SK-N-SH treated with all-trans-retinoic acid at 6 μM for 48 hours (cell line): Measurements from ENCODE around the gene MCCC2.

Source experiments
- BACH2 ChIP-seq: fragments of 250-450 bp; sonication (Bioruptor Pico); IDR thresholded peaks from 2 replicates; pipeline ENCODE4 v1.9.0; 2021; ENCODE audit warnings: mild to moderate bottlenecking, borderline replicate concordance
- GLIS3 ChIP-seq: fragments of 250-450 bp; sonication (Bioruptor Pico); IDR thresholded peaks from 2 replicates; pipeline ENCODE4 v1.5.0; 2020; ENCODE audit warnings: mild to moderate bottlenecking, moderate library complexity
- PPARA ChIP-seq: fragments of 250-450 bp; sonication (Bioruptor Pico); IDR thresholded peaks from 2 replicates; pipeline ENCODE4 v1.5.0; 2020; ENCODE audit warnings: mild to moderate bottlenecking, borderline replicate concordance
- TOX ChIP-seq: fragments of 250-450 bp; sonication (Bioruptor Pico); IDR thresholded peaks from 2 replicates; pipeline ENCODE4 v1.8.0; 2021; ENCODE audit warnings: mild to moderate bottlenecking, moderate library complexity, borderline replicate concordance
- ZFP3 ChIP-seq: fragments of 250-450 bp; sonication (Bioruptor Pico); IDR thresholded peaks from 2 replicates; pipeline ENCODE4 v1.5.0; 2020; ENCODE audit warnings: mild to moderate bottlenecking, moderate library complexity
- ZFP30 ChIP-seq: fragments of 450-650 bp; formaldehyde crosslinking; IDR thresholded peaks from 2 replicates; pipeline ENCODE4 v1.5.0; 2022; ENCODE audit warnings: mild to moderate bottlenecking, moderate library complexity
- ZNF70 ChIP-seq: fragments of 450-650 bp; formaldehyde crosslinking; IDR thresholded peaks from 2 replicates; pipeline ENCODE4 v1.5.0; 2020; ENCODE audit warnings: mild to moderate bottlenecking, moderate library complexity
- ZNF8 ChIP-seq: fragments of 450-650 bp; formaldehyde crosslinking; IDR thresholded peaks from 2 replicates; pipeline ENCODE4 v1.5.0; 2020; ENCODE audit warnings: mild to moderate bottlenecking, moderate library complexity
- TF ChIP-seq, protein P1 (sequence below): fragments of 250-450 bp; sonication (Bioruptor Pico); IDR thresholded peaks from 2 replicates; pipeline ENCODE4 v1.5.1; 2020; ENCODE audit warnings: low read depth, mild to moderate bottlenecking, moderate library complexity
- TF ChIP-seq, protein P2 (sequence below): fragments of 250-450 bp; sonication (Bioruptor Pico); IDR thresholded peaks from 2 replicates; pipeline ENCODE4 v1.8.0; 2021; ENCODE audit warnings: low read depth, mild to moderate bottlenecking, moderate library complexity, borderline replicate concordance

DNA sequence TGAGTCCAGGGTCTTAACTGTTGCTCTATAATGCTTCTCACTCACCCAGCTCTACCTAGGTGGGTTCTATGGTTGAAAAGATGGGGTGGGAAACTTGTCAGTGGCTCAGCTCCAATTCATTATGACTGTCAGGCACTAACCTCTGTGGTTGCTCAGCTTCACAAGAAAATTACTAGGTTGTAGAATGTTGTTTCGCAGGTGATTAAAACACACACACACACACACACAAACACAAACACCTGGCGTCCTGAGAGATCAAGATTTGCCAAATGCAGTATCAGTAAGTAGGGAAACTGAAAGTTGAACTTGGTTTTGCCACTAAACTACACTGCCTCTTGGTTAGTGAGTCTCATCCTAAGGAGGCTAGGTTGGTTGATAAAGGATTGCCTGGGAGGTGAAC lies 2.8 kb downstream of the MCCC2 start:
- TF ChIP-seq, protein P1, sequence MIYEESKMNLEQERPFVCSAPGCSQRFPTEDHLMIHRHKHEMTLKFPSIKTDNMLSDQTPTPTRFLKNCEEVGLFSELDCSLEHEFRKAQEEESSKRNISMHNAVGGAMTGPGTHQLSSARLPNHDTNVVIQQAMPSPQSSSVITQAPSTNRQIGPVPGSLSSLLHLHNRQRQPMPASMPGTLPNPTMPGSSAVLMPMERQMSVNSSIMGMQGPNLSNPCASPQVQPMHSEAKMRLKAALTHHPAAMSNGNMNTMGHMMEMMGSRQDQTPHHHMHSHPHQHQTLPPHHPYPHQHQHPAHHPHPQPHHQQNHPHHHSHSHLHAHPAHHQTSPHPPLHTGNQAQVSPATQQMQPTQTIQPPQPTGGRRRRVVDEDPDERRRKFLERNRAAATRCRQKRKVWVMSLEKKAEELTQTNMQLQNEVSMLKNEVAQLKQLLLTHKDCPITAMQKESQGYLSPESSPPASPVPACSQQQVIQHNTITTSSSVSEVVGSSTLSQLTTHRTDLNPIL (CRISPR knock-in tag) = no peak
- TF ChIP-seq, protein P2, sequence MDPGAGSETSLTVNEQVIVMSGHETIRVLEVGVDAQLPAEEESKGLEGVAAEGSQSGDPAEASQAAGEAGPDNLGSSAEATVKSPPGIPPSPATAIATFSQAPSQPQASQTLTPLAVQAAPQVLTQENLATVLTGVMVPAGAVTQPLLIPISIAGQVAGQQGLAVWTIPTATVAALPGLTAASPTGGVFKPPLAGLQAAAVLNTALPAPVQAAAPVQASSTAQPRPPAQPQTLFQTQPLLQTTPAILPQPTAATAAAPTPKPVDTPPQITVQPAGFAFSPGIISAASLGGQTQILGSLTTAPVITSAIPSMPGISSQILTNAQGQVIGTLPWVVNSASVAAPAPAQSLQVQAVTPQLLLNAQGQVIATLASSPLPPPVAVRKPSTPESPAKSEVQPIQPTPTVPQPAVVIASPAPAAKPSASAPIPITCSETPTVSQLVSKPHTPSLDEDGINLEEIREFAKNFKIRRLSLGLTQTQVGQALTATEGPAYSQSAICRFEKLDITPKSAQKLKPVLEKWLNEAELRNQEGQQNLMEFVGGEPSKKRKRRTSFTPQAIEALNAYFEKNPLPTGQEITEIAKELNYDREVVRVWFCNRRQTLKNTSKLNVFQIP (CRISPR knock-in tag) = no peak
- TF ChIP-seq PPARA (no peak), ZFP30 (CRISPR knock-in tag) (no peak), BACH2 (CRISPR knock-in tag) (no peak), ZNF70 (no peak), ZFP3 (CRISPR knock-in tag) (no peak), TOX (CRISPR knock-in tag) (no peak), ZNF8 (no peak), GLIS3 (no peak)
